OCI-LY3 (cell line): ENCODE results near the gene PIGU.

ENCODE experiments used
- H2AFZ ChIP-seq: fragments of 200-600, 300-600 bp; shearing (Covaris generic); 2 replicates; pipeline ENCODE4 v1.6.0; 2014; ENCODE audit warnings: antibody characterized with exemption, low read depth, low read length
- H3K27ac ChIP-seq: fragments of 200-600, 300-600 bp; sonication (generic); 2 replicates; pipeline ENCODE4 v1.5.1; 2014; ENCODE audit warnings: mild to moderate bottlenecking, low read length, moderate library complexity, mixed read lengths
- H3K27me3 ChIP-seq: fragments of 200-600, 300-600 bp; sonication (generic); 2 replicates; pipeline ENCODE4 v1.6.1; 2014; ENCODE audit warnings: low read depth, low read length, mixed read lengths
- H3K36me3 ChIP-seq: fragments of 200-600, 300-600 bp; sonication (generic); replicated peaks from 2 replicates; pipeline ENCODE3; 2014; ENCODE audit warnings: low read depth, low read length, mixed read lengths
- H3K4me1 ChIP-seq: fragments of 300-600, 200-600 bp; sonication (generic); 2 replicates; pipeline ENCODE4 v1.6.1; 2014; ENCODE audit warnings: low read length, mixed read lengths
- H3K4me2 ChIP-seq: fragments of 200-600, 300-600 bp; sonication (generic); 2 replicates; pipeline ENCODE4 v1.6.1; 2014; ENCODE audit warnings: low read length, mixed read lengths
- H3K4me3 ChIP-seq: fragments of 300-600, 200-600 bp; sonication (generic); 2 replicates; pipeline ENCODE4 v1.5.1; 2014; ENCODE audit warnings: antibody characterized with exemption, mild to moderate bottlenecking, low read length, moderate library complexity
- H3K79me2 ChIP-seq: fragments of 300-600, 200-600 bp; shearing (Covaris generic); 2 replicates; pipeline ENCODE4 v1.6.1; 2014; ENCODE audit warnings: mild to moderate bottlenecking, low read length, mixed read lengths
- H3K9ac ChIP-seq: fragments of 300-600, 200-600 bp; shearing (Covaris generic); 2 replicates; pipeline ENCODE4 v1.6.0; 2014; ENCODE audit warnings: mild to moderate bottlenecking, low read length, moderate library complexity
- H3K9me3 ChIP-seq: fragments of 200-600, 300-600 bp; shearing (Covaris generic); 2 replicates; pipeline ENCODE4 v1.6.1; 2014; ENCODE audit warnings: low read length, mixed read lengths; ENCODE audit not compliant: insufficient read depth
- H4K20me1 ChIP-seq: fragments of 200-600, 300-600 bp; sonication (generic); 2 replicates; pipeline ENCODE4 v1.6.1; 2016; ENCODE audit warnings: low read length, mixed read lengths; ENCODE audit not compliant: insufficient read depth
- EZH2phosphoT487 ChIP-seq: fragments of 200-600 bp; shearing (Covaris generic); IDR thresholded peaks from 2 replicates; pipeline ENCODE4 v1.6.1; 2018; ENCODE audit warnings: antibody characterized with exemption, mixed run types, low read depth
- TF ChIP-seq, protein P1 (sequence below): fragments of 200-600, 300-600 bp; sonication (generic); IDR thresholded peaks from 2 replicates; pipeline ENCODE4 v1.5.1; 2014; ENCODE audit warnings: antibody characterized with exemption, low read length, low read depth

Gene PIGU

GRCh38 chr20:34622821-34623451, 54.0 kb downstream of the PIGU start:
- H3K4me2 ChIP-seq = no peak overlapping the region
- no peak overlapping the region for H2AFZ ChIP-seq
- no peaks in the 10 kb centered on the region for H3K9me3 ChIP-seq
- H4K20me1 ChIP-seq = 0 out of 2 replicates have a peak, but pooled peaks cover 5% of the 10 kb centered on the region
- peaks cover 27% of the 10 kb centered on the region for H3K36me3 ChIP-seq
- no peak overlapping the region for H3K9ac ChIP-seq
- H3K79me2 ChIP-seq = no peaks in the 10 kb centered on the region
- H3K4me3 ChIP-seq = no peak overlapping the region
- no peaks in the 10 kb centered on the region for H3K27me3 ChIP-seq
- no peak for TF ChIP-seq EZH2phosphoT487
- TF ChIP-seq, protein P1, sequence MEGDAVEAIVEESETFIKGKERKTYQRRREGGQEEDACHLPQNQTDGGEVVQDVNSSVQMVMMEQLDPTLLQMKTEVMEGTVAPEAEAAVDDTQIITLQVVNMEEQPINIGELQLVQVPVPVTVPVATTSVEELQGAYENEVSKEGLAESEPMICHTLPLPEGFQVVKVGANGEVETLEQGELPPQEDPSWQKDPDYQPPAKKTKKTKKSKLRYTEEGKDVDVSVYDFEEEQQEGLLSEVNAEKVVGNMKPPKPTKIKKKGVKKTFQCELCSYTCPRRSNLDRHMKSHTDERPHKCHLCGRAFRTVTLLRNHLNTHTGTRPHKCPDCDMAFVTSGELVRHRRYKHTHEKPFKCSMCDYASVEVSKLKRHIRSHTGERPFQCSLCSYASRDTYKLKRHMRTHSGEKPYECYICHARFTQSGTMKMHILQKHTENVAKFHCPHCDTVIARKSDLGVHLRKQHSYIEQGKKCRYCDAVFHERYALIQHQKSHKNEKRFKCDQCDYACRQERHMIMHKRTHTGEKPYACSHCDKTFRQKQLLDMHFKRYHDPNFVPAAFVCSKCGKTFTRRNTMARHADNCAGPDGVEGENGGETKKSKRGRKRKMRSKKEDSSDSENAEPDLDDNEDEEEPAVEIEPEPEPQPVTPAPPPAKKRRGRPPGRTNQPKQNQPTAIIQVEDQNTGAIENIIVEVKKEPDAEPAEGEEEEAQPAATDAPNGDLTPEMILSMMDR = no peak
- peaks cover 5% of the 10 kb centered on the region; the same call in 1 of the 2 replicates for H3K4me1 ChIP-seq
- H3K27ac ChIP-seq = no peak overlapping the region

DNA sequence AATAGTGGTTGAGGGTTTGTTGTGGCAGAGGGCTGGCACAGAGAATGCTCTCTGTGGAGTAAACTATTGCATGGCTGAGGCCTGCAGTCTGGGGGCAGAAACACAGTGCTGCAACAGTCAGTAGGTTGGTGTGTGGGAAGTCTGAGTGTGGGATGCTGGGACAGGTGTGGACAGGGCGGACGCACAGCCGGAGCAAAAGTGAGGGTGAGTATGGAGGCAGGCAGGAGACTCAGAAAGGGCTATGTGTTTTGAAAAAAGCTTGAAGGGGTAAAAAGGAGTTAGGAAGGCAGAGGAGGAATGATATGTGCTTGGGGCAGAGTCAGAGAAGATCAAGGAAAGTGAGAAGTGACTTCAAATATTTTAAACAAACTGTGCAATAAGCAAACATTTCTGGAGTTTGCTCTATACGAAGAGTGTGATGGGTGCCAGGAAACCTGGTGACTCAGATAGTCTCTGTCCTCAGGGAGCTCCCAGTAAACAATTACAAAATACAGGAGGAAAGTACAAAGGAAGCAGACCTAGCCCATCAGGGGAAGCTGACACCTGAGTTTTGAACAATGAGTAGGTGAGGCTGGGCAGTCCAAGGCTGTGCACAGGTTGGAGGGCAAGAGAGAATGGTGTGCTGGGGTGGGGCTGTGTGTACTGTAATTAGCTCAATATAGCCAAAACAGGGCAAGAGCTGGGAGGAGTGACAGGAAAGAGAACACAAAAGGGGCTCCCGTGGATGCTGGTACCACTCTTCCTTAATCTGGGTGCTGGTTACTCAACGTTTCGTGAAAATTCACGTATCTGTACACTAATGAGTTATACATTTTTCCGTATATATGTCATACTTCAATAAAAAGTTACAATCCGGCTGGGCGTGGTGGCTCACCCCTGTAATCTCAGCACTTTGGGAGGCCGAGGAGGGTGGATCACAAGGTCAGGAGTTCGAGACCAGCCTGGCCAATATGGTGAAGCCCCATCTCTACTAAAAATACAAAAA, 55.2 kb downstream of the PIGU start:
- Histone ChIP-seq H3K4me2 (no peak overlapping the region), H4K20me1 (0 out of 2 replicates have a peak, but pooled peaks cover 5% of the 10 kb centered on the region), H3K9ac (no peak overlapping the region), H3K4me3 (no peak overlapping the region), H3K27me3 (no peaks in the 10 kb centered on the region), H3K36me3 (peaks cover 25% of the 10 kb centered on the region), H3K79me2 (no peaks in the 10 kb centered on the region), H3K4me1 (peaks cover 5% of the 10 kb centered on the region; the same call in 1 of the 2 replicates), H3K27ac (no peak overlapping the region), H3K9me3 (no peaks in the 10 kb centered on the region), H2AFZ (no peak overlapping the region)
- TF ChIP-seq EZH2phosphoT487 = no peak
- TF ChIP-seq, protein P1 = no peak

GRCh38 chr20:34621036-34621343, 55.9 kb downstream of the PIGU start:
- H3K36me3 ChIP-seq = peaks cover 25% of the 10 kb centered on the region
- no peak overlapping the region for H3K4me2 ChIP-seq

More at GRCh38 chr20:34621036-34621343, 55.9 kb downstream of the PIGU start:
- Histone ChIP-seq H3K9me3 (no peaks in the 10 kb centered on the region), H3K27me3 (no peaks in the 10 kb centered on the region), H2AFZ (no peak overlapping the region), H3K4me1 (peaks cover 5% of the 10 kb centered on the region; the same call in 1 of the 2 replicates), H3K27ac (no peak overlapping the region), H3K4me3 (no peak overlapping the region), H4K20me1 (0 out of 2 replicates have a peak, but pooled peaks cover 5% of the 10 kb centered on the region), H3K79me2 (no peaks in the 10 kb centered on the region), H3K9ac (no peak overlapping the region)
- no peak for TF ChIP-seq EZH2phosphoT487
- TF ChIP-seq, protein P1 = no peak
